NT2/D1 (cell line): Measurements from ENCODE around the gene PLEKHJ1.
A peak's percentile ranks its signal among the peaks of the same experiment; 100 is the strongest.

ENCODE experiments used
- DNase-seq: peaks from one replicate; pipeline ENCODE4 v3.0.0-alpha.2; 2011; ENCODE audit warnings: low read depth, low spot score
- H3K27me3 ChIP-seq: 2 replicates; pipeline ENCODE4 v1.6.0; 2011; ENCODE audit warnings: mild to moderate bottlenecking; ENCODE audit not compliant: insufficient read length, insufficient read depth
- H3K36me3 ChIP-seq: 2 replicates; pipeline ENCODE4 v1.6.1; 2011; ENCODE audit warnings: mild to moderate bottlenecking, low read length, mixed read lengths; ENCODE audit not compliant: insufficient read depth, insufficient read length
- H3K4me1 ChIP-seq: 2 replicates; pipeline ENCODE4 v1.5.1; 2011; ENCODE audit not compliant: insufficient read depth, insufficient read length
- H3K4me3 ChIP-seq: 2 replicates; pipeline ENCODE4 v1.5.1; 2011; ENCODE audit warnings: low read depth; ENCODE audit not compliant: insufficient read length
- H3K9ac ChIP-seq: 2 replicates; pipeline ENCODE4 v1.6.0; 2011; ENCODE audit warnings: low read depth; ENCODE audit not compliant: insufficient read length
- H3K9me3 ChIP-seq: 2 replicates; pipeline ENCODE4 v1.5.1; 2011; ENCODE audit warnings: mild to moderate bottlenecking, low read length; ENCODE audit not compliant: insufficient read depth
- SUZ12 ChIP-seq: IDR thresholded peaks from 2 replicates; pipeline ENCODE4 v1.6.1; 2011; ENCODE audit not compliant: insufficient read length, insufficient read depth; ENCODE audit errors: extremely low read depth
- YY1 ChIP-seq: IDR thresholded peaks from 2 replicates; pipeline ENCODE4 v1.6.1; 2011; ENCODE audit not compliant: insufficient read length, insufficient read depth
- ZNF274 ChIP-seq: IDR thresholded peaks from 2 replicates; pipeline ENCODE4 v1.6.1; 2011; ENCODE audit warnings: mild to moderate bottlenecking, low read depth, low read length

Gene PLEKHJ1

GRCh38 chr19:2246014-2246620, 10.0 kb upstream of the PLEKHJ1 start:
- TF ChIP-seq ZNF274 (no peak), YY1 (no peak), SUZ12 (no peak)
- DNase-seq = no peak
- Histone ChIP-seq H3K36me3 (peaks cover 92% of the 10 kb centered on the region), H3K27me3 (no peaks in the 10 kb centered on the region), H3K9ac (no peak overlapping the region), H3K9me3 (no peaks in the 10 kb centered on the region), H3K4me3 (no peak overlapping the region), H3K4me1 (peaks cover 24% of the 10 kb centered on the region)

- H3K36me3 ChIP-seq = peaks cover 96% of the 10 kb centered on the region
- H3K9ac ChIP-seq = no peak overlapping the region
- no peak for TF ChIP-seq YY1
- no peak for TF ChIP-seq SUZ12
- TF ChIP-seq ZNF274 = no peak
- H3K4me1 ChIP-seq = peaks cover 32% of the 10 kb centered on the region
- DNase-seq = no peak
- no peak overlapping the region for H3K4me3 ChIP-seq
- no peaks in the 10 kb centered on the region for H3K27me3 ChIP-seq
- no peaks in the 10 kb centered on the region for H3K9me3 ChIP-seq
Observed at GRCh38 chr19:2245273-2245672, 9.1 kb upstream of the PLEKHJ1 start.

GRCh38 chr19:2244486-2244885, 8.4 kb upstream of the PLEKHJ1 start:
- Histone ChIP-seq H3K9me3 (no peaks in the 10 kb centered on the region), H3K4me3 (no peak overlapping the region), H3K27me3 (no peaks in the 10 kb centered on the region), H3K4me1 (peaks cover 31% of the 10 kb centered on the region), H3K9ac (no peak overlapping the region), H3K36me3 (peaks cover 97% of the 10 kb centered on the region)
- TF ChIP-seq YY1 (no peak), SUZ12 (no peak), ZNF274 (no peak)
- no peak for DNase-seq

- H3K4me1 ChIP-seq = peaks cover 31% of the 10 kb centered on the region
- no peak overlapping the region for H3K9ac ChIP-seq
- no peaks in the 10 kb centered on the region for H3K27me3 ChIP-seq
- H3K9me3 ChIP-seq = no peaks in the 10 kb centered on the region
- peaks cover 93% of the 10 kb centered on the region for H3K36me3 ChIP-seq
- no peak overlapping the region for H3K4me3 ChIP-seq
- TF ChIP-seq YY1 (no peak), ZNF274 (no peak), SUZ12 (no peak)
- DNase-seq = no peak
Observed at GRCh38 chr19:2244125-2244411, 7.9 kb upstream of the PLEKHJ1 start.

GRCh38 chr19:2243274-2244124, 7.4 kb upstream of the PLEKHJ1 start:
- TF ChIP-seq ZNF274 = no peak
- TF ChIP-seq YY1 = no peak
- TF ChIP-seq SUZ12 = no peak
- H3K4me1 ChIP-seq = peaks cover 31% of the 10 kb centered on the region
- no peak for DNase-seq
- H3K27me3 ChIP-seq = no peaks in the 10 kb centered on the region
- H3K9ac ChIP-seq = no peak overlapping the region
- no peaks in the 10 kb centered on the region for H3K9me3 ChIP-seq
- no peak overlapping the region for H3K4me3 ChIP-seq
- peaks cover 91% of the 10 kb centered on the region for H3K36me3 ChIP-seq

- Histone ChIP-seq H3K4me1 (peaks cover 33% of the 10 kb centered on the region), H3K4me3 (peak overlapping the region; percentile 6), H3K9me3 (no peaks in the 10 kb centered on the region), H3K27me3 (no peaks in the 10 kb centered on the region), H3K36me3 (peaks cover 92% of the 10 kb centered on the region), H3K9ac (peak overlapping the region; percentile 61)
- DNase-seq = no peak
- TF ChIP-seq YY1 (no peak), SUZ12 (no peak), ZNF274 (no peak)
Observed at GRCh38 chr19:2242816-2243215, 6.7 kb upstream of the PLEKHJ1 start.

- peak overlapping the region; percentile 11 for H3K9ac ChIP-seq
- H3K9me3 ChIP-seq = no peaks in the 10 kb centered on the region
- H3K36me3 ChIP-seq = peaks cover 91% of the 10 kb centered on the region
- no peak overlapping the region for H3K4me3 ChIP-seq
- DNase-seq = no peak
- no peaks in the 10 kb centered on the region for H3K27me3 ChIP-seq
- H3K4me1 ChIP-seq = peaks cover 34% of the 10 kb centered on the region
- TF ChIP-seq ZNF274 = no peak
- no peak for TF ChIP-seq SUZ12
- no peak for TF ChIP-seq YY1
Observed at GRCh38 chr19:2242092-2242537, 6.0 kb upstream of the PLEKHJ1 start.
